Gastrocnemius medialis (tissue), 4 donors: Measurements from ENCODE around the gene WRAP53. TPM values are rescaled to one million over a fixed set of nuclear protein-coding genes. Genes with fewer than 3 reads are reported as not detected.

Source experiments
- ATAC-seq, 2 donors: fragments of 150-250 bp; one replicate each; pipeline ENCODE4 v1.9.1; 2016
- DNase-seq, 2 donors: peaks; one replicate each; pipeline ENCODE4 v3.0.0-alpha.2; 2019
- H3K27ac ChIP-seq, 4 donors: fragments of 200-600 bp; sonication (generic); 1 replicate in 1 of 4; 2 replicates in 3 of 4; pipeline ENCODE4 v1.5.1; 2016 to 2018; ENCODE audit warnings: mild to moderate bottlenecking in 2 of 4, moderate library complexity in 1 of 4
- H3K27me3 ChIP-seq, 3 donors: fragments of 200-600 bp; sonication (generic) in 2 of 3; 1 replicate in 1 of 3; 2 replicates in 2 of 3; pipeline versions ENCODE4 v1.5.1 to v1.6.0; 2016 to 2019; ENCODE audit warnings: mild to moderate bottlenecking in 1 of 3, moderate library complexity in 1 of 3
- H3K36me3 ChIP-seq, 2 donors: fragments of 200-600 bp; sonication (generic) in 1 of 2; one replicate each; pipeline ENCODE4 v1.5.1; 2017 to 2018
- H3K4me1 ChIP-seq, 2 donors: fragments of 200-600 bp; sonication (generic) in 1 of 2; one replicate each; pipeline ENCODE4 v1.5.1; 2016 to 2017; ENCODE audit warnings: mild to moderate bottlenecking in 2 of 2
- H3K4me3 ChIP-seq, 4 donors: fragments of 200-600 bp; sonication (generic) in 3 of 4; 1 replicate in 1 of 4; 2 replicates in 3 of 4; pipeline ENCODE4 v1.5.1; 2016 to 2019; ENCODE audit warnings: mild to moderate bottlenecking in 2 of 4
- H3K9me3 ChIP-seq, 3 donors: fragments of 200-600 bp; sonication (generic) in 2 of 3; 1 replicate in 1 of 3; 2 replicates in 2 of 3; pipeline ENCODE4 v1.5.1; 2016 to 2019
- CTCF ChIP-seq, 5 experiments: fragments of 450-650 bp in 3 of 5; fragments of 200-600 bp in 2 of 5; sonication (generic) in 2 of 5; IDR thresholded peaks in 4 of 5; conservative IDR thresholded peaks in 1 of 5; 1 replicate in 4 of 5; 2 replicates in 1 of 5; pipeline ENCODE4 v1.5.1; 2016 to 2019; ENCODE audit warnings: antibody characterized with exemption in 5 of 5, mild to moderate bottlenecking in 3 of 5, moderate library complexity in 3 of 5
- POLR2A ChIP-seq, 2 donors: fragments of 450-650 bp; IDR thresholded peaks; one replicate each; pipeline ENCODE4 v1.6.1; 2017; ENCODE audit warnings: antibody characterized with exemption in 2 of 2, mild to moderate bottlenecking in 2 of 2, moderate library complexity in 2 of 2
- in situ Hi-C, 4 donors: fragments of 200-750 bp; cut with MboI; loops; one replicate each; pipeline versions ENCODE4 v1.15.0 to v1.8.0; 2017; ENCODE audit warnings: low sequenced_read_pairs in 4 of 4
- intact Hi-C: fragments of 100-400 bp; cut with DNase I; formaldehyde crosslinking; loops from one replicate; pipeline ENCODE4 v1.15.1; 2023; ENCODE audit warnings: low total_unique reads
- total RNA-seq, 4 donors: library from RNA; depleted of rRNA; stranded (reverse); fragments of >200 nt; gene quantifications; one replicate each; pipeline versions ENCODE4 v1.1.0 to v1.2.3, GENCODE V29; 2016

Gene WRAP53
- total RNA-seq, 4 donors from 2014 or later: 2.6 to 5.8 (median 3.7) TPM

DNA sequence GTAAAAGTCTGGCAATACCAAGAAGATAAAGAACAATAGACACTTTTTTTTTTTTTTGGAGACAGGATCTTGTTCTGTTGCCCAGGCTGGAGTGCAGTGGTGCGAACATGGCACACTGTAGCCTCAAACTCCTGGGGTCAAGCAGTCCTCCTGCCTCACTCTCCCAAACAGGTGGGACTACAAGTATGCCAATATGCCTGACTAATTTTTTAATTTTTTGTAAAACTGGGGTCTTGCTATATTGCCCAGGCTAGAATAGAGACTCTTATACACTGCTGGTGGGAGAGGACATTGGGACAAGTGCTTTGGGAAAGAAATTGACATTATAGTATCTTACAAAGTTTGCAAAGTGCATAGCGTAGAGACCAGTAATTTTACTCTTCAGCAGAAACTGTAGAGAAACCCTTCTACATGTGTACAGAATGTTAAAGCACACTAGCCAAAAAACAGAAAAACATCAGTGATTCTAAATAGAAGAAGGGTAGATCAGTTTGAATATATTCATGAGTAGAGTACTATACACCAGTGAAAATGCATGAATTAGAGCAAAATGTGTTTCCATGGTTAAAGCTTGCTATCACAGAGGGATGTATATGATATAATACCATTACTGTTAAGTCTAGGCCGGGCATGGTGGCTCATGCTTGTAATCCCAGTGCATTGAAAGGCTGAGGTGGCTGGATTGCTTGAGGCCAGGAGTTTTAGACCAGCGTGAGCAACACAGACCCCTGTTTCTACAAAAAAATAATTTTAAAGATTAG lies 9.7 kb downstream of the WRAP53 start:
- Histone ChIP-seq H3K9me3 (no peaks in the 10 kb centered on the region), H3K4me1 (no peaks in the 10 kb centered on the region), H3K27me3 (peaks cover 0 to 4% (median 3%) of the 10 kb centered on the region in 3 donors), H3K36me3 (peaks cover 0 to 27% of the 10 kb centered on the region in 2 donors), H3K27ac (no peak overlapping the region), H3K4me3 (no peak overlapping the region)
- no peak for ATAC-seq
- no peak for DNase-seq
- no peak for TF ChIP-seq POLR2A (IDR thresholded peaks at IDR 0.05)
- no peak for TF ChIP-seq CTCF (IDR thresholded peaks at IDR 0.05 in 4 of 5, conservative IDR thresholded peaks at IDR 0.05 in 1 of 5)
- intact Hi-C loops (no loop called here), in situ Hi-C loops (loop anchor here in 2 of 4 donors (25.0 kb wide), 1 partner anchor 186 kb away; no protein-coding TSS in a partner anchor)

GRCh38 chr17:7700510-7700909 lies 12.2 kb downstream of the WRAP53 start:
- H3K4me3 ChIP-seq: no peak overlapping the region
- no peak for DNase-seq
- no peaks in the 10 kb centered on the region for H3K4me1 ChIP-seq
- TF ChIP-seq POLR2A (IDR thresholded peaks at IDR 0.05): no peak
- no peak for TF ChIP-seq CTCF (IDR thresholded peaks at IDR 0.05 in 4 of 5, conservative IDR thresholded peaks at IDR 0.05 in 1 of 5)
- no peak overlapping the region for H3K27ac ChIP-seq
- intact Hi-C loops (no loop called here), in situ Hi-C loops (no loop called here)
- peaks cover 0 to 21% of the 10 kb centered on the region in 2 donors for H3K36me3 ChIP-seq
- H3K9me3 ChIP-seq: no peaks in the 10 kb centered on the region
- no peak for ATAC-seq
- H3K27me3 ChIP-seq: peaks cover 18 to 24% (median 24%) of the 10 kb centered on the region in 3 donors

- Histone ChIP-seq H3K27ac (no peak overlapping the region), H3K4me1 (no peaks in the 10 kb centered on the region), H3K9me3 (no peaks in the 10 kb centered on the region), H3K27me3 (peaks cover 30 to 33% (median 32%) of the 10 kb centered on the region in 3 donors), H3K36me3 (peaks cover 0 to 19% of the 10 kb centered on the region in 2 donors), H3K4me3 (no peak overlapping the region)
- ATAC-seq (no peak), DNase-seq (no peak)
- in situ Hi-C loops (no loop called here), intact Hi-C loops (no loop called here)
- no peak for TF ChIP-seq CTCF (IDR thresholded peaks at IDR 0.05 in 4 of 5, conservative IDR thresholded peaks at IDR 0.05 in 1 of 5)
- TF ChIP-seq POLR2A (IDR thresholded peaks at IDR 0.05): no peak
Observed at GRCh38 chr17:7701681-7702080, 13.4 kb downstream of the WRAP53 start.

DNA sequence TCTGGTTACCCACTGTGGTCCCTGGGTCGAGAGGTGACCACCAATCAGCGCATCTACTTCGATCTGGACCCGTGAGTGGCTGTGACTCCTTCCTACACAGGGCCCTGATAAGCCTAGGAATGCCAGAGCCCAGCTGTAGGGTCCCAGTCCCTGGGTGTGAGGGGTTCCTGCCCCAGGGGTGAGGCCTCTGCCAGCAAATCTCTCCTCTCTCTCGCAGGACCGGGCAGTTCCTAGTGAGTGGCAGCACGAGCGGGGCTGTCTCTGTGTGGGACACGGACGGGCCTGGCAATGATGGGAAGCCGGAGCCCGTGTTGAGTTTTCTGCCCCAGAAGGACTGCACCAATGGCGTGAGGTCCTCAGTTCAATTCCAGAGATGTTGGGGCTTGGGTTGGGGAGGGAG lies 14.5 kb downstream of the WRAP53 start:
- DNase-seq: no peak
- Histone ChIP-seq H3K4me1 (no peaks in the 10 kb centered on the region), H3K4me3 (no peak overlapping the region), H3K27me3 (peaks cover 33 to 40% (median 35%) of the 10 kb centered on the region in 3 donors), H3K9me3 (no peaks in the 10 kb centered on the region), H3K36me3 (peaks cover 0 to 19% of the 10 kb centered on the region in 2 donors), H3K27ac (no peak overlapping the region)
- in situ Hi-C loops (no loop called here), intact Hi-C loops (no loop called here)
- TF ChIP-seq CTCF (IDR thresholded peaks at IDR 0.05 in 4 of 5, conservative IDR thresholded peaks at IDR 0.05 in 1 of 5) (no peak), POLR2A (IDR thresholded peaks at IDR 0.05) (no peak)
- ATAC-seq: no peak
